K562 (cell line): ENCODE data around the gene METRN. TPM values are rescaled to one million over a fixed set of nuclear protein-coding genes. Genes with fewer than 3 reads are reported as not detected.
A peak's percentile ranks its signal among the peaks of the same experiment; 100 is the strongest.

Experiments used
- CUX1 ChIP-seq: fragments of 200-800 bp; sonication (Bioruptor generic); IDR thresholded peaks from 2 replicates; pipeline ENCODE4 v1.6.1; 2016; ENCODE audit warnings: missing genetic modification characterization, missing compliant biosample characterization
- ELF2 ChIP-seq: fragments of 250-450 bp; sonication (Bioruptor Pico); IDR thresholded peaks from 2 replicates; pipeline ENCODE4 v1.5.0; 2021; ENCODE audit warnings: mild to moderate bottlenecking
- FOXA3 ChIP-seq, 2 experiments: fragments of 450-650 bp in 1 of 2; sonication (generic) in 1 of 2; formaldehyde crosslinking; IDR thresholded peaks in 1 of 2; conservative IDR thresholded peaks in 1 of 2; 2 replicates each; pipeline versions ENCODE4 v1.4.0 to v1.8.0; 2020 to 2022; ENCODE audit warnings: mild to moderate bottlenecking in 2 of 2, missing genetic modification reagents in 1 of 2
- MEF2D ChIP-seq: conservative IDR thresholded peaks from 2 replicates; pipeline ENCODE4 v1.6.1; 2016; ENCODE audit warnings: low read depth, missing genetic modification characterization, missing compliant biosample characterization
- PHTF2 ChIP-seq: fragments of 250-450 bp; sonication (Bioruptor Pico); IDR thresholded peaks from 2 replicates; pipeline ENCODE4 v1.5.0; 2021; ENCODE audit warnings: mild to moderate bottlenecking
- POLR3A ChIP-seq: IDR thresholded peaks from 2 replicates; pipeline ENCODE4 v1.6.1; 2011; ENCODE audit warnings: borderline replicate concordance, mild to moderate bottlenecking, moderate library complexity; ENCODE audit not compliant: insufficient read length, insufficient read depth; ENCODE audit errors: extremely low read depth
- TFE3 ChIP-seq: fragments of 450-650 bp; formaldehyde crosslinking; IDR thresholded peaks from 2 replicates; pipeline ENCODE4 v1.4.0; 2020; ENCODE audit warnings: mild to moderate bottlenecking, mixed read lengths
- ZNF609 ChIP-seq: sonication (generic); formaldehyde crosslinking; IDR thresholded peaks from 2 replicates; pipeline ENCODE4 v1.8.1; 2023; ENCODE audit warnings: missing genetic modification reagents, mild to moderate bottlenecking, borderline replicate concordance
- ZNF639 ChIP-seq, 2 experiments: fragments of 200-800 bp in 1 of 2; sonication (Bioruptor generic) in 1 of 2; sonication (generic) in 1 of 2; formaldehyde crosslinking in 1 of 2; IDR thresholded peaks in 1 of 2; conservative IDR thresholded peaks in 1 of 2; 2 replicates each; pipeline versions ENCODE4 v1.5.0 to v1.6.1; 2016 to 2020; ENCODE audit warnings: missing compliant biosample characterization in 1 of 2, missing genetic modification characterization in 1 of 2, missing genetic modification reagents in 1 of 2
- polyA plus RNA-seq, 8 experiments: library from polyadenylated mRNA; depleted of rRNA in 4 of 8; stranded (reverse) in 5 of 8; unstranded in 3 of 8; fragments of >200 nt; fragmentation: Nextera tagmentation in 2 of 8; fragmentation: Illumina TruSeq in 1 of 8; extraction: Ambion mirVana in 2 of 8; extraction: Trizol in 1 of 8; gene quantifications; 2 replicates each; pipeline versions ENCODE4 v1.2.1 to v1.2.3, GENCODE V29; 2011 to 2014; ENCODE audit warnings: inconsistent platforms in 1 of 8, missing spikeins in 1 of 8
- total RNA-seq, 7 experiments: library from RNA; depleted of rRNA in 6 of 7; stranded (reverse); fragments of >200 nt in 6 of 7; fragmentation: Illumina TruSeq in 2 of 7; extraction: Trizol in 2 of 7; gene quantifications; 2 replicates each; pipeline versions ENCODE4 v1.2.1 to v1.2.3, GENCODE V29; 2011 to 2021; ENCODE audit warnings: low replicate concordance in 1 of 7

METRN gene
- total and polyA plus RNA-seq, 9 of the 15 experiments (the other 6 are each of a cell fraction or from before 2014, with no cell fraction given) = 0.20 to 89.8 (median 15.4) TPM

- TF ChIP-seq CUX1 (CRISPR knock-in tag) (no peak), ELF2 (CRISPR knock-in tag) (no peak), TFE3 (CRISPR knock-in tag) (peak; percentile 12; the same call in 1 of the 2 replicates), ZNF639 (CRISPR knock-in tag; conservative IDR thresholded peaks at IDR 0.05 in 1 of 2, IDR thresholded peaks at IDR 0.05 in 1 of 2) (no peak), MEF2D (tag) (no peak), PHTF2 (CRISPR knock-in tag) (no peak), ZNF609 (0 out of 2 replicates have a peak, but pooled peaks have one; percentile 93), FOXA3 (CRISPR knock-in tag; conservative IDR thresholded peaks at IDR 0.05 in 1 of 2, IDR thresholded peaks at IDR 0.05 in 1 of 2) (peak in 1 of 2 experiments; percentile 86; a peak in 2 of 4 replicates), POLR3A (no peak)
Observed at GRCh38 chr16:695355-696089, 19.4 kb upstream of the METRN start (continued).
